Fibroblast of the conjunctiva (primary cell): Measurements from ENCODE around the gene ARMC7.

Experiments used
- DNase-seq: peaks from one replicate; pipeline ENCODE4 v3.0.0-alpha.2; 2010; ENCODE audit warnings: low read depth

The ARMC7 gene

GRCh38 chr17:75078284-75079022 lies 31.3 kb upstream of the ARMC7 start:
- DNase-seq: no peak

DNA sequence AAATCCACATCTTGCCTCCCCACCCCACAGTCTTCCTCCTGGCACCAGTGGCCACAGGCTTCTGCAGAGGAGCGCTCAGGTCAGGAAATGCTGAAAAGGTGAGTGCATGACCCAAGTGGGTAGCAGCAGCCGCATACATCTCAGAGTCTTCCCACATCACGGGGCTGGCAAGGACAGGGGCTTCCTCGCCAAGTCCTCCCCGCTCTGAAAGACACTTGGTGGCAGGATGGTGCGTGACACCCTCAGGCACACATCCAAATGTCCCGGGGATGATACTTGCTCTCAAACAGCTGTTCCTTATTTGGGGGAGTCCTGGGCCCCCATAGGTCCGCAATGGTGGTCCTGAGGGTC lies 30.8 kb upstream of the ARMC7 start:
- no peak for DNase-seq

DNA sequence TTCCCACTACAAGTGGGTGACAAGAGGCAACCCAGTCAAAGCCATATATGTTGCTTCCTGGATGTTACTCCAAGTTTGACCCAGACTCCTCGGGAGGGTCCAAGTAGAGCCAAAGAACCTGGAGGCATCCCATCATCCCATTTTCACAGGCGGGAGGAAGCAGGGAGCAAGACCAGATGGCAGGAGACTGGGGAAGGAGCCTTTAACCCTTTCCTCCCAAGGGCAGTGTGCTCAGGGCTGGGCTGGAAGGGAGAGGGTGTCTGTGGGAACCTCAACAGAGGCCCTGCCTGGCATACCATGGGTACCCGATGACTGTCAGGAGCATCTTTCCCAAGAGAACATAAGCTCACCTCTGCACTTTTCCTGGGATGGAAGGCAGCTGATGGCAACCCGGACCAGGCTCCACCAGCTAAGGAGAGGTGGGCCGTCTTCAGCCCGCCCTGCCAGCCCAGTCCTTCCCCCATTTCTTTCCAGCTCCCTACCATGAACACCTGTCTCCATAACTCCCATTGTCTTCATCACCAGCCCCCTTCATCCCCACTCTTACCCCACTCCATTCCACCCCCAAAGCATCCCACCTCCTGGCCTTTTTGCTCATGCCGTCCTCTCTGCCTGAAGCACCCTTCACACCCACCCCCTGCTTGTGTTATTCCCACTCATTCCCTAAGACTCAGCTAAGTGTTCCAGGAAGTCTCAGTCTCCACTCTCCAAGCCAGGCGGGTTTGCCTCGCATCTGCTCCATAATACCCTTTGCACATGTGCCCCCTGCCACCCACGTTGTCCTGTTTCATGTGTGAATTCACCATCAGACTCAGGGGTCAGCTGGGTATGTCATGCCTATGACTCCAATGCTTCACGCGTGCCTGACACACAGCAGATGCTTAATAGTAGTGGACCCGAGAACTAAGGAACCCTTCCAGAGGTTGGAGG lies 27.9 kb upstream of the ARMC7 start:
- no peak for DNase-seq

GRCh38 chr17:75082683-75083082 lies 27.1 kb upstream of the ARMC7 start:
- DNase-seq: no peak

DNA sequence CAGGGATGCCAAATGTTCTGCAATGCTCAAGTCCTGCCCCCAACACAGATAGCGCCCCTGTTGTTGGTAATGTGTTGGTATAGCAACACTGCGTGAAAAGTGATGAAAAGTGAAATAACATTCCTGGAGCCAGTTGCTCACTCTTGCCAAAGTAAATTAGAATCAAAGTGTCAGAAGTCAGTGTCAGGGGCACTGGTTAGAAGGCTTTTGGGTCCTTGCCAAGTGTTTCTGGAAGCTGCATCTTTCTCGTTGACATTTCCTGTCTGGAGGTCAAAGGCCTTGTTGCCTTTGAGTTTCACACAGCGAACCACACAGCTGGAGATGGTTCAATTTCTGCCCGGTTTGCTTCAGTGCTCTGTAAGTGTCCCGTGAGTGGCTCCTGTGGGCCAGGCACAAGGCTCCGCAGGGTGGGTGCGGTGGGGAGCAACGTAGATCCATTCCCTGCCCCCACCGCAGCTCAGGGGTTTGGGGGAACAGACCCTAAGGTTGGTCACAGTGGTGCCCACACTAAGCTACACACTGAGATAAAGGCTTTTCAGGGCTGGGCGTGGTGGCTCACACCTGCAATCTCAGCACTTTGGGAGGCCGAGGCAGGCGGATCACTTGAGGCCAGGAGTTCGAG lies 25.6 kb upstream of the ARMC7 start:
- DNase-seq: no peak

DNA sequence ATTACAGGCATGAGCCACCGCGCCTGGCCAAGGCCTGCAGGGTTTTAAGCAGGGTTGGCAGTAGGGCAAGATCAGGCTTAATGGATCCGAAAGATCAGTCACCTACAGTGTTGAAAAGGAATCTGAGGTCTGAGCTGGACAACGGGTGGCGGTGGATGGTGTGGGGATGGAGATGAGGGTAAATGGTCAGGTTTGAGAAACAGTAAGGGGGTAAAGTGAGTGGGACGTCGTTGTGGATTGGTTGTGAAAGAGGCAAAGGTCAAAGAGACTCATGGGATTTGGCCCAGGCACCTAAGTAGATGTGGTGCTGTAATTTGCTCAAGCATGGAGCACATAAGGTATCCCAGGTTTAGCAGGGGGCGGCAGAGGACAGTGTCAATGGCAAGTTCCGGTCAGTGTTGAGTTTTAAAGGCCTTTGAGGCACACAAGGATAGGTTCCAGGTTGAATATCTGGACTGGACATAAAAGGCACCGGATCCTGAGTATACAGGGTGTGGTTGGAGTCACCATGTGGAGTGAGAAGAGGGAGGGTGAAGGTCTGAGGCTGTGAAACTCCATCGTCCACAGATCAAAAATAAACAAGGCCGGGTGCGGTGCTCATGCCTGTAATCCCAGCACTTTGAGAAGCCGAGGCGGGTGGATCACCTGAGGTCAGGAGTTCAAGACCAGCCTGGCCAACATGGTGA lies 23.1 kb upstream of the ARMC7 start:
- no peak for DNase-seq

DNA sequence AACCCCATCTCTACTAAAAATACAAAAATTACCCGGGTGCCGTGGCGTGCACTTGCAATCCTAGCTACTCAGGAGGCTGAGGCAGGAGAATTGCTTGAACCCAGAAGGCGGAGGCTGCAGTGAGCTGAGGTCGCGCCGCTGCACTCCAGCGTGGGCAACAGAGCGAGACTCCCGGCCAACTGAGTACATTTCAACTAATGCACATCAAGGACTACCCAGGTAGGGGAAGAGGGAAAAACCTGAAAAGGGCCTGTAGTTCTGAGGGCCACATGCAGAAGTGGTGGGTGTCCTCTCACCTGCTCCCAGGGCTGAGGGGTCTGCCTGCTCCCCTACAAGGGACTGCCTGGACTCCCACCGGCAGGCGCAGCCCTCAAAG lies 22.6 kb upstream of the ARMC7 start:
- DNase-seq: no peak

DNA sequence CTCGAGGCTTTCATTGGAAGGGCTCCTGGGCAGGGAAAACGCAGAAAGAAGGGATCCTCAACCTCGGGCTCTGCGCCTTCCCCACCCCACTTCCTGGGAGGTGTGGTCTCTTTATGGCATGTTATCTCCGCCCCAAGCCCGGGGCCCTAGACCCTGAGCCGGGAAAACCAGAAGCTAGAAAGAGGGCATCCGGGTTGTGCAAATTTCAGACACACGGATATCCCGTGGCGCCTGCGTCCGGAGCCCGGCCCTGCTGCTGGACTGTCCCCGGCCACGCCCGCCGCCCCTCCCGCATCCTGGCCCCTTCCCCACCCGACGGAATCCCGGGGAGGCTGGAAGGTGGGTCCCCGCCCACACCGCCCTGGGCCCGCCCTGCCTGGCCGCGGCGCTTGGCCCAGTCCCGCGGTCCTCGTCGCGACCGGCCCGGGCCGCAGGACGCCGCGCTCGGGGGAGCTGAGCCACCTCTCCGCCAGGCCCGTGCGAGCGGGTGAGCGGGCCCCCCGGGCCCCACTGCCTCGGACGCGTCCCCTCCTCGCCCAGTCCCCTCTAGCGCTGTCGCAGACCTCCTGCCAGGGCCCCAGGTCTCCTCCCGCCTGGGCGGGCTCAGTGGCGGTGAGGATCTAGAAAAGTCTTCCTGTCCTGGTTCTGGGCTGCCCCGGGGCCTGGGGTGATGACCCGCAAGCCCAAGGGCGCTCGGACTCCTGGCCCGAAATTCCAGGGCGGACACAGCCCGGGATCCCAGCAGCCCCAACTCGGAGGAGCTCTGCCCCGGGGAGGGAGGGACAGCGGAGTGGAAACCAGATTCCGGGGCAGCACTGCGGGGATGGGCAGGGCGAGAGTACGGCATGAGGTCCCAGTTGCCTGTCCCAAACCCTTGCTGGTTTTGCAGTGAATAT lies 22.0 kb upstream of the ARMC7 start, which contains the start of gene SLC16A5:
TSS of gene SLC16A5 (plus strand) at position 397 of the 896 bp plus-strand sequence. CDS start 5,683 bp downstream, outside the sequence.
- no peak for DNase-seq

GRCh38 chr17:75088465-75089417 lies 21.0 kb upstream of the ARMC7 start:
- DNase-seq: no peak

DNA sequence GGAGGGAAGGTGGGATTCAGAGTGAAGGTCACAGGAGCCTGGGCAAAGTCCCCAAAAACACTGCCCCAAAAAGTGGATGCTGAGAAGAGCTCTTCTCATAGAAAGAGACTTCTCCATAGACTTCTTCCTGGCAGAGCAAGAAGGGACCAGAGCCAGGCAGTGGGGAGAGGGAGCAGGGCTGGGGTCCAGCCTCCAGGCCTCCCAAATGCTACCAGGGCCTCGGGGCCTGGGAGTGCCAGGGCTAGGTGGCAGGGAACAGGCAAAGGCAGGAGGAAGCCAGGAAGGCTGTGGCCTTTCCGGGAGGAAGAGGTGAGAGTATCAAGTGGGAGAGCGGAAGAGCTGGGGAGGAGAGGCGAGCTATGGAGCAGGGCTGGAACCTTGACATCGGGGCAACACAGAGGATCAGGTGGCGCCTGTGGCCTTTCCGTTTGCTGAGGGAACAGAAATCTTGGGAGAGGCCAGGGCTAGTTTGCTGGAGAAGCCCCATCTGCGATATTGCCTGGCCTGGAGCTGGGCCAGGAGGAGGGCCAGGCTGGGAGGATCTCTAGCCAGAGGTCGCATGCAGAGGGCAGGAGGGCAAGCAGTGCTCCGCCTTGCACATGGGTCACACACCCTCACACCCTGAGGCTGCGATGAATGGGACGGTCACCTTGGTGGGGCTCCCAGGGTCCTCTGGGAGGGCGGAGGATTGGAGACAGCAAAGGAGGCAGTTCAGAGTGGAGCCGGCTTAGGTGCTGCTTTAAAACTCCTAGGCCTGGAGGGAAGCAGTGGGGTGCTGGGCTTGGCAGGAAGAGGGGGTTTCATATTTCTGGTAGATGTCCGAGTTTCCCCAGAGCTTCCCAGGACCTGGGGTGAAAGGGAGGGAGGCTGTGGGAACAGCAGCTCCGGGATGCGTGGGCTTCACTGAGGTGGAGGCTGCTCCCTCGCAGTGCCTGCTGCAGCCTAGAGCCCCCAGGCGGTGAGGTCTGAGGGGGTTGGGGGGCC lies 18.6 kb upstream of the ARMC7 start:
- DNase-seq: no peak

DNA sequence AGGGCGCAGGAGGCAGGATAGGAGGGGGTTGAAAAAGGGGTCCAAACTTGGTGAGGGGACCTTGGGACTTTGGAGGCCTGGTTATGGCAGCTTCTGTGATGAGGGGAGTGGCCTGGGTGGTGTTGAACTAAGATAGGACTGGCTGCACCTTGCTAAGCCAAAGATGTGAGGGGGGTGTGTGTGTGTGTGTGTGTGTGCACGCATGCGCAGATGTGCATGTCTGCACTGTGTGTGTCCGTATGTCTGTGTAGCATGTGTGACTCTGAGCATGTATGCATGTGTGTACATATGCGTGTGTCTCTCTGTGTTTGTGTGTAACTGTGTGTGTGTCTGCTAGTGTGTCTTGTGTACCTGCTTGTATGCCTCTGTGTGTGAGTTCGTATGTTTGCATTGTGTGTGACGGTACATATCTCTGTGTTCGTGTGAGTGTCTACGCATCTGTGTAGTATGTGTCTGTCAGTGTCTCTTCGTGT lies 17.9 kb upstream of the ARMC7 start:
- DNase-seq: no peak

- no peak for DNase-seq
Measured at GRCh38 chr17:75093548-75094158, 16.1 kb upstream of the ARMC7 start.

DNA sequence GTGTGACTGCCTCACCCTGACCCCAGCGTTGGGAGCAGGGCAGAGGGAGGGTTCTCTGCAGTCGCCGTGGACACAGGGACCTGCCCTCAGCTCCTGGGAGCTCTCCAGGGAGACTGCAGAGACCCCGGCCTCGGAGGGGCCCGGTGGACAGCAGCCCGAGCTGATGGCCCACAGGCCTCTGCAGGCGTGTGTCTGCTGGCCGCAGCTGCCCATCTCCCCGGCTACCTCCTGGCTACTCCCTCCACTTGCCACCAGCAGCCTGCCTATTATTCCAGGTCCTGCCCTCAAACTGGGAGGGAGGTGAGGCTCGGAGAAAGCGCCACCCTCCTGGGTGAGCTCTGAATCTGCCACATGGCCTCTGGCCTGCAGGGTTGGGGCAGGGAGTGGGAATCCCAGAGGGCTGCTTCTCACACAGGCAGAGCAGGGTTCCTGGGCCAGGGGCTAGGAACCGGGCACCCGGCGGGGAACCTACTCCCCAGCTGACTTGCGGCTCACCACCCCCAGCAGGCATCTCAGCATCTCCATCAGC lies 14.8 kb upstream of the ARMC7 start:
- no peak for DNase-seq

DNA sequence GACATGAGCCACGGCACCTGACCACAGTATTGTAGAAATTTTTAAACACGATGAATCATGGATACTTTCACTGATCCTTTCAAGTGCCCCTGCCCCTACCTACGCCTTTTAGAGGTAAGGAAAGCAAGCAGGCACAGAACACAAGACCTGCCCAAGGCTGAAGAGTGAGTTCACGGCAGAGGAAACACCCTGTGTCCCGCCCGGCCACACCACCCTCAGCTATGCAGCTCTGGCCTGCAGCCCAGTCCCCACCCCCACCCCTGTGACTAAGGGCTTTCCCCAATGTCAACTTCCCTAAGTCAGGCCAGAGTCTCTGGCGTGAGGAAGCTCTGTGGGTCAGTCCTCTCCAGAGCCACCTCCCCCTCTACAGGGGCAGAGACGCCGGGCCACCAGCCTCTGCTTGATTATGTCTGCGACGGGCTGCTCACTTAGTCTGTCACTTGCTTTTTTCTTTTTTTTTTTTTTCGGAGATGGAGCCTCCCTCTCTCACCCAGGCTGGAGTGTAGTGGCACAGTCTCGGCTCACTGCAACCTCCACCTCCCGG lies 13.6 kb upstream of the ARMC7 start:
- DNase-seq: no peak

- no peak for DNase-seq
Measured at GRCh38 chr17:75097865-75098264, 11.9 kb upstream of the ARMC7 start.

- no peak for DNase-seq
Measured at GRCh38 chr17:75098861-75099260, 10.9 kb upstream of the ARMC7 start.

DNA sequence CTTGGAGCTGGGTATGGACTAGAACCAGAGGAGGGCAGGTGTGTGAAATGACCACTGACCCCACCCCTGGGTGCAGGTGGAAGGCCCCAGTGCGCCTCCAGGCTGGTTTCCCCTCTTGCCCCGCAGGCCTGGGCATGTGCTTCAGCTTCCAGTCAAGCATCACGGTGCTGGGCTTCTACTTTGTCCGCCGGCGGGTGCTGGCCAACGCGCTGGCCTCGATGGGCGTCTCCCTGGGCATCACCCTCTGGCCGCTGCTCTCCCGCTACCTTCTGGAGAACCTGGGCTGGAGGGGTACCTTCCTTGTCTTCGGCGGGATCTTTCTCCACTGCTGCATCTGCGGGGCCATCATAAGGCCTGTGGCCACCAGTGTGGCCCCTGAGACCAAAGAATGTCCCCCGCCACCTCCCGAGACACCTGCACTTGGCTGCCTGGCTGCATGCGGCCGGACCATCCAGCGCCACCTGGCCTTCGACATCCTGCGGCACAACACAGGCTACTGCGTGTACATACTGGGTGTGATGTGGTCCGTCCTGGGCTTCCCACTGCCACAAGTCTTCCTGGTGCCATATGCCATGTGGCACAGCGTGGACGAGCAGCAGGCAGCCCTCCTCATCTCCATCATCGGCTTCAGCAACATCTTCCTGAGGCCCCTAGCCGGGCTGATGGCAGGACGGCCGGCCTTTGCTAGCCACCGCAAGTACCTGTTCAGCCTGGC lies 9.7 kb upstream of the ARMC7 start:
- no peak for DNase-seq
